ENCODE results near the gene FAM53A. TPM values are rescaled to one million over a fixed set of nuclear protein-coding genes. Genes with fewer than 3 reads are reported as not detected.

Gene FAM53A
- total and polyA plus RNA-seq, 2 of the 13 experiments (the other 11 are each of a cell fraction or from before 2014, with no cell fraction given), result 0.48 to 1.1 TPM

- TF ChIP-seq LBX2 (CRISPR knock-in tag; IDR thresholded peaks at IDR 0.05; ENCODE audit: borderline replicate concordance) (peak; percentile 65; the same call in 1 of the 2 replicates), ZNF629 (CRISPR knock-in tag; conservative IDR thresholded peaks at IDR 0.05) (no peak), ZNF775 (CRISPR knock-in tag; IDR thresholded peaks at IDR 0.05; ENCODE audit: borderline replicate concordance) (no peak), SMARCC2 (IDR thresholded peaks at IDR 0.05) (no peak), NFRKB (IDR thresholded peaks at IDR 0.05) (no peak), DNMT1 (CRISPR knock-in tag; IDR thresholded peaks at IDR 0.05) (0 out of 2 replicates have a peak, but pooled peaks have one; percentile 39), SOX6 (IDR thresholded peaks at IDR 0.05) (no peak), SOX6 (CRISPR knock-in tag; IDR thresholded peaks at IDR 0.05) (no peak), ATF3 (CRISPR knock-in tag; IDR thresholded peaks at IDR 0.05) (no peak), AGO1 (IDR thresholded peaks at IDR 0.05; ENCODE audit: low read depth, low read length, poor library complexity, severe bottlenecking) (no peak), ZNF30 (CRISPR knock-in tag; IDR thresholded peaks at IDR 0.05) (no peak), ZNF142 (CRISPR knock-in tag; IDR thresholded peaks at IDR 0.05) (no peak), RARG (CRISPR knock-in tag; IDR thresholded peaks at IDR 0.05; ENCODE audit: low read depth) (no peak), ZNF615 (CRISPR knock-in tag; IDR thresholded peaks at IDR 0.05; ENCODE audit: borderline replicate concordance) (no peak), MLX (CRISPR knock-in tag; IDR thresholded peaks at IDR 0.05) (no peak), NR2F1 (CRISPR knock-in tag; IDR thresholded peaks at IDR 0.05) (no peak), TIGD3 (CRISPR knock-in tag; IDR thresholded peaks at IDR 0.05; ENCODE audit: borderline replicate concordance) (no peak), BRD4 (CRISPR knock-in tag; IDR thresholded peaks at IDR 0.05) (no peak), ELK4 (CRISPR knock-in tag; IDR thresholded peaks at IDR 0.05; ENCODE audit: borderline replicate concordance) (no peak), ZNF773 (CRISPR knock-in tag; IDR thresholded peaks at IDR 0.05; ENCODE audit: borderline replicate concordance) (no peak), MIXL1 (CRISPR knock-in tag; IDR thresholded peaks at IDR 0.05) (no peak)
These were observed at the start of gene FAM53A (continued) for GRCh38 chr4:1683736-1684505.

Measured in HepG2 (cell line).